Measurements from ENCODE around the gene FILIP1L.

Gene FILIP1L

DNA sequence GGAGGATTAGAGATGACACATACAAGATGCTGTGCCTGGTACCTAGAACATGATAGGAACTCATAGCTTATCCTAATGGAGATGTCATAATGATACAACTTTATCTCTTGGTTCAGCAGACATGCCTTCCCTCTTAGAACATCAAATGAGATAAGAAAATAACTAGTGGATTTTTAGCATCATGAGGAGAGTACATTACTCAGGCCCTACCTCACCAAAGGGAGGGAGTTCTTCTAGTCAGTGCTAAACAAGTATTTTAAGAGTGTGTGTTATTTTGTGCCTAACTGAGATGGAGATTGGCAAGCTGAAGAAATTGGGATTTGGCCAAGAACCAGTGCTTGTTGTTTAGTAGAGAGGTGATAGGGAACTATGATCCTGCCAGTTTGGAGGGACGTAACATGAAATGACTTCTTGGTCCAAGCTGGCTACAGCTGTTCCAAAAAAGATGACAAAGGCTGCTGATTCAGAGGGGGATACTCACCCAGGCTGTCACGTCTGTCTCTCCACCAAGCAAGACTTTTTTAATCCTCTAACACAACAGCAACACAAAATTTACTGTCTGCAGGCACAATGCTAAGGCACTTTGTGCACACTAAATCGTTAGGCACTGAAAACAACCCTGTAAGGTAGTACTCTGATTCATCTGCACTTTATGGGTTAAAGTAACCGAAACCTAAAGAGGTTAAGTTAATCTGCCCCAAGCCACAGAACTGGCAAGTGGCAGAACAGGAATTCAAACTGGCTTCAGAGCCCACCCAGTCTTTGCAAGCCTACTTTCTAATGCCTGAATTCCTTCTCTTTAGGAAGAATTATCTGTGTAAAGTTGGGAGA, 170.2 kb downstream of the FILIP1L start:
- DNase-seq, result no peak

- DNase-seq, result no peak
These were observed 173.1 kb downstream of the FILIP1L start for GRCh38 chr3:99941211-99941610.

GRCh38 chr3:99940350-99940749, 174.0 kb downstream of the FILIP1L start:
- no peak for DNase-seq

GRCh38 chr3:99939876-99940275, 174.4 kb downstream of the FILIP1L start:
- no peak for DNase-seq

DNA sequence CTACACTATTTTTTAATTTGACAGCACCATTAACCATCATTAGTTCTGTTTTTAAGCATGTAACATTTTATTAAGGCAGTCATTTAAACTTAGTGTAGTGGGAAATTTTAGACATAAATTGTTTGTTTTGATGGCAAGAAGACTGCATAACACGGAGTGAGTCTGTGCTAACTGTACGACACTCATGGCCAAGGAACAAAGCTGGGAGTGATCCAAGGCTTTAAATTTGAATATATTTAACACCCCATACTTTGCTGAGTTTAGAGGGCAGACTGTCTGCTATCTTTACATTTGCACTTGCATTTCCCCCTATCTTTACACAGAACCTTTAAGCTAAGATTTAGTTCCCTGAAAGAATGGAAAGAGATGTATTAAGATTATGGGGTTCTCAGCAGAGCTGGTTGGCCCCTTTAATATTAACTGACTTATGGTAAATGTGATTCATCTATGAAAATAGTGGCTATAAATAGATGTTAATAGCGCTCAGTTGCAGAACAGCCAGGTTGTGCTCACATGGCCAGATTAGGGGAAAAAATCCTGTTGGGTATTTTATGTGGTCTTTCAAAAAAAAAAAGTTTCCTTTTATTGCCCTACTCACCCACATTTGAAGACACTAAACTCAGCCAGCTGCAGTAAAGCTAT, 175.9 kb downstream of the FILIP1L start:
- no peak for DNase-seq

DNA sequence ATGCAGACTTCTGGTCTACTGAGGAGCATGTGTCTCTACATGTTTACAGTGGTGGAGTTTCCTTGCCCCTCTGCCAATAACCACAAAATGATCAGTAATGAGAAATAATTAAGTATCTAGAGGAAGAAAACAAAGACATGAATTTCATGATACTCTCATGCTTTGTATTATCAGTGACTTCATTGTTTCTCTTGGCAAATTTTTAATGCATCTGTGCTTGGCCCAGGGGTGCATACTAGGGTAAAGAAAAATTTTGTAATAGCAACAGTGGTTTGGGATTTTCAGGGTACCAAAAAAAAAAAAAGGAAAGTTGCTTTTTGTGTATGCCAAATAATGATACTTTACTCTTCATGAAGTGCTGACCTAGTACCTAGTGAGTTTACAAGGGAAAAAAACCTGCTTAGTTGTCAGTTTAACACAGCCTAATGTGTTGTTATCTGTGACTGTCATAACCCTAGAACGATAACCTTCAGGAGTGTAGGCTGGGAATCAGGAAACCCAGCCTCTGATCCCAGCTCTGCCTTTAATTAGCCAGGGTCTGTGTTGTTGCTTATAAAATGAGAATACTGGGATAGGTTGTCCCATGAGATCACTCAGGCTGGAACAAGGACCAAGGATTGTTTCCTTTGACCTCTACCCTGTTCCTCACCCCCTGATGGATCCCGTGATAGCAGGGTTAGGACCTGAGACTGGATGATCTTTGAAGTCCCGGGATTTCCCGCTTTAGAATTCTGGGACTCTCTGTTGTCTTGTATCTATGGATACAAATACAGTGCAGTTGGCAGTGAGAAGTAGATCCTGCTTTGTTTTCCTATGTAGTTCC, 179.1 kb downstream of the FILIP1L start:
- no peak for DNase-seq

DNA sequence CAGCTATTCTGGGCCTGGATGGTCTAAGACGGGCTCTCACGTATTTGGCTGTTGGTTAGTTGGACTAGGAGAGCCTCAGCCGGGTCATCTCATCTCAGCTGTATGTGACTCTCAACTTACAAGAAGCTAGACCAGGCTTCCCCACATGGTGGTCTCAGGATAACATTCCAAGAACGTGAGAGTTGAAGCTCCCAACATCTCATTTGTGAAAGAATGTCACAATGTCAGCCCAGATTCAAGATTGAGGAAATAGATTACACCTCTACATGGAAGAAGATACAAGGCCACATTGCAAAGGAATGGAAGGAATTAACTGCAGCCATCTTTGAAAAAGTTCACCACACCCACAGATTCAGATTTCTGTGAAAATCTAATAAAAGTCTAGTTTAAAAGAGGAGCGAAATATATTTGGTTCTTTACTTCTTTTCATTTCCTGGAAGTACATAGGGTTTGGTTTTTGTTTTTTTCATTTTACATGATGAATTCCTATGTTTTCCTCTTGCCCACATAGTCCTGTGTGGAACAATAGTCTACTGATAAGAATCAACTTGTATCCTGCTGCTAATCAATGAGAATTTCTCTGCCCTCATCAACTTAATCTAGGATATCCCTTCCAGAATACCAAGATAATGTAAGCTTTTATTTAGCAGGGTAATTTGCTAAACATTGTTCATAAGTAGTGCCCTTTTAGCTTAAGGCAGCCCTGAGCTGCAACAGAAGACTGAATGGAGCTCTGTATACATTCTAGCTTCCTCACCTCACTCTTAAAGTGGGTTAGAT, 180.1 kb downstream of the FILIP1L start:
- DNase-seq, result no peak

DNA sequence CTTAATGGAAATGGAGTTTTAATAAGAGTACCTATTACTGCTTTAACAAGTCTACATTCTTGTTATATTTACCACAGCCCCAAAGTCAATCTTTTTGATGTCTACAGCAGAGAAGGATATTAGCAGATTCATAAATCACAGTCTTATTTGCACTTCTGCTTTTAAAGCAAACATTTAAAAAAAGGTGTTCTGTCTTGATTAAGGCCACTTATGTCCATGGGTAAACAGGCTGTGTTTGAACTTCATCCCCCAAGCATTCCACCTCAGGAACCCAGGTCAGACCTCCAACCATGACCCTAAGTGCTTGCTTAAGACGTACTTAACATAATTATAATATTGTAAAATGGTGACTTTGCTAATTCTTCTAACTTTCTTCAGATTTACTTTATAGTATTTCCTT, 183.2 kb downstream of the FILIP1L start:
- DNase-seq, result no peak

DNA sequence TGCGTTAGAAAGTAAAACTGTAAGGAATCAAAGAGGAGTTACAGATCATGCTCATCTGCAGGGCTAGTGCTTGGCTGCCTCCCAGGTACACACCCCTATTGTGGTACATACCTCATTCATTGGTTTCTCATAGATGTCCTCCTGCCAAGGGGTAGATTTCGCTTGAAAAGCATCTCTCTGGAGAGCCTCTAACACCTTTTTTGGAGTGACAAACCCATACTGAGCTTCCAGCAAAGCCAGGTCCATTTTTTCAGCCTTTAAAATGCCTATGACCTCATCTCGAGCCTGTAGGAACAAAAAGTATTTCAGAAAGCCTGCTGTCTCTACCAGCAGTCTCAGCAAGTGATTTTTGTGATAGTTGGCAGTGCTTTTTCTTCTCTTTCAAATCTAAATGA, 184.6 kb downstream of the FILIP1L start:
- no peak for DNase-seq

GRCh38 chr3:99928771-99929744, 185.2 kb downstream of the FILIP1L start:
- DNase-seq, result no peak

- no peak for DNase-seq
These were observed 186.4 kb downstream of the FILIP1L start for GRCh38 chr3:99927671-99928457.

DNA sequence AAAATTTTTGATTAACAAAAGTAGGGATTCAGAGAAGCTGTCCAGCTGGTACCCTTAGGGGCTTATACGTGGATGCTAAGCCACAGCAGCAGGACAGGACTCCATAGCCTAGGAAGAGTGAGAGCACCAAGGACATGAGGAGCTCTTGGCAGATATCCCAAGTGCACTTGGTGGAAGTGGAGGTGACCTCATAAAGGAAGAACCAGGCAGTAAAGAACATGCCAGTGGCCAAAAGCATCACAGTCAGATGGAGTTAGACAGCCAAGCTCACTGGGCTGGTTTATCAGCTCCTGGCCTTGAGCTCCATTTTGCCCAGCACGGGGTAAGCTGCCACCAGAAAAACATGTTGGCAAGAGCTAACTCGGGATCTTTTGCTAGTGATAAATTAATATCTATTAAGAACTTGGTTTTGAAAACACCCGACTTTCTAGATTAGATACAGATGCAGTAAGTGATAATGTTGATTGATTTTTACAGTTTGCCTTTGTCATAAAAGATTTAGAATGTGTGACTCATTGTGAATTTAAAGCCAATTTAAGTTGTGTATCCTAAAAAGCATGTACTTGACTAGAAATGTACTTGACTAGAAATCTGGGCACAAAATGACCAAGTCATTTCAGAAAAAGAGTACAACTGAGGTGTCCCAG, 188.6 kb downstream of the FILIP1L start:
- DNase-seq, result no peak

GRCh38 chr3:99923873-99924272, 190.4 kb downstream of the FILIP1L start:
- no peak for DNase-seq

- DNase-seq, result no peak
These were observed 192.3 kb downstream of the FILIP1L start for GRCh38 chr3:99921986-99922385.

GRCh38 chr3:99921377-99921695, 193.0 kb downstream of the FILIP1L start:
- no peak for DNase-seq

DNA sequence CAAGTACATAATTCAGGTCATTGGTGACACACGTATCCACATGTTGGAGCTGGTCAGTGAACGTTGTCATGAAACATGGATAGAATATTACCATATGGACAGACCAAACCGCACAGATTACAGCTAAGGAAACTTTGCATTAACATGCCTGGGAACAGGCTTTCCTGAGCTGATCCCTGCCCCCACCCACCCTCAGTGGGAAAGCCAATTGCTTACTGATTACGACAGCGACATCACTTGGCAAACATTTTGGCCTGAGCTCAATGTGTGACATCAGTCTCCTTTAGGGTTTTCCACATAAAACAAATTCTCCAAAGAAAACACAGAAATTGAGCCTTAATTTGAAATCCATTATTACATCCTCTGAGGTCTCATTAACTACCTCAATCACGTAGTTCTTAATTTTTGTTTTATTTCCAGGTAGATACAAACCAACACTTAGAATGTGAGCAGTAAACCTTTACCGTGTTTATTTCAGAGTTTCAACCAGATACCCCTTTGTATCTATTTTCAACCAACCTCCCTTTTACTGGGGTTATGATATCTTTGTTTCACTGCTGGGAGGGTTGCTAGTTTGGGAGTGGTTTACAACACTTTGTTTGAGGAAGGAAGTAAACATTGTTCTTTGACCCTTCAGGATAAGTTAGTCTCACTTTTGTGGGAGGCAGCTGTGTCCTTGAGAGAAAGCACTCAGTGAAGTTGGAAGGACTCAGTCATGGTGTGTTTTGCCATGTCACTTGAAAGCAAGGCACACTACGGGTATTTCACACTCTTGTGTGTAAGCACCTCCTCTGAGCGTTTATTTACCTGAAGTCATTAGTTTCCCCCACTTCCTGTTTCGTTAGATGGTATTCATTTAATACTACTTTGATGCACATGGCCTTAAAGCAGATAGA, 193.6 kb downstream of the FILIP1L start:
- no peak for DNase-seq

GRCh38 chr3:99919694-99920093, 194.6 kb downstream of the FILIP1L start:
- DNase-seq, result no peak

GRCh38 chr3:99918715-99919114, 195.6 kb downstream of the FILIP1L start:
- no peak for DNase-seq

DNA sequence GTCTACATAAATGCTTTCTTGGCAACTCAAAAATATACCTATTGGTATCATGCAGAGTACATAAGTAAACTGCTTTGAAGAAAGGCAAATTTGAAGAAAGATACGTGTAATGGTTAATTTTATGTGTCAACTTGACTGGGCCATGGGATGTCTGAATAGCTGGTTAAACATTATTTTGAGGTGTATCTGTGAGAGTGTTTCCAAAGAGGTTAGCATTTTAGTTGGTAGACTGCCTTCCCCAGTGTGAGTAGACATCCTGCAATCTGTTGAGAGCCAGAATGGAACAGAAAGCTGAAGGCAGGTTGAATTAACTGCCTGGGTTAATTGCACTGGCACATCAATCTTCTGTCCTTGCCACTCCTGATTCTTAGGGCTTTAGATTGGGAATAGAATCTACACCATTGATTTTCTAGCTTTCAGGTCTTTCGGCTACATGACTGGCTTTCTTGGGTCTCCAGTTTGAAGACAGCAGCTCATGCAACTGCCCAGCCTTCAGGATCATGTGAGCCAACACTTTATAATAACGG, 198.3 kb downstream of the FILIP1L start:
- no peak for DNase-seq

Measured in stimulated activated naive CD4-positive, alpha-beta T cell treated with Interleukin-2 at 50 U/mL for 16 hours (primary cell).